NT2/D1 (cell line): ENCODE data around the gene RALGPS1.

Source experiments
- SUZ12 ChIP-seq: IDR thresholded peaks from 2 replicates; pipeline ENCODE4 v1.6.1; 2011; ENCODE audit not compliant: insufficient read length, insufficient read depth; ENCODE audit errors: extremely low read depth
- ZNF274 ChIP-seq: IDR thresholded peaks from 2 replicates; pipeline ENCODE4 v1.6.1; 2011; ENCODE audit warnings: mild to moderate bottlenecking, low read depth, low read length

GRCh38 chr9:127224883-127225739 is 310.5 kb downstream of the RALGPS1 start:
- TF ChIP-seq SUZ12: no peak
- no peak for TF ChIP-seq ZNF274
